Mammary epithelial cell (primary cell): Measurements from ENCODE around the gene CEP57.

Experiments used
- CTCF ChIP-seq, 2 donors: IDR thresholded peaks in 1 of 2; conservative IDR thresholded peaks in 1 of 2; 2 replicates each; pipeline ENCODE4 v1.5.1; 2011 to 2012; ENCODE audit warnings: inconsistent platforms in 2 of 2, low read length in 2 of 2, mild to moderate bottlenecking in 2 of 2, control low read depth in 1 of 2, low read depth in 1 of 2; ENCODE audit not compliant: insufficient read depth in 1 of 2; ENCODE audit errors: extremely low read depth in 1 of 2
- EZH2 ChIP-seq: IDR thresholded peaks from 2 replicates; pipeline ENCODE4 v1.6.1; 2012; ENCODE audit warnings: low read length, inconsistent platforms, borderline replicate concordance

GRCh38 chr11:95835351-95835750 is 45.1 kb downstream of the CEP57 start:
- TF ChIP-seq CTCF (conservative IDR thresholded peaks at IDR 0.05 in 1 of 2, IDR thresholded peaks at IDR 0.05 in 1 of 2; ENCODE audit: extremely low read depth in 1 of 2, insufficient read depth in 1 of 2, low read depth in 1 of 2, low read length in 2 of 2) (no peak), EZH2 (no peak)
